Hematopoietic multipotent progenitor cell treated with erythropoietin and hydrocortisone succinate and interleukin-3 and kit ligand, for 15 days (in vitro differentiated cells): ENCODE data around the gene CRYBA4.
"Not testable (repeated sequence)": the region's sequence is repeated elsewhere in the genome, so short reads cannot be mapped to it uniquely, and the experiment has no call there.

ENCODE experiments used
- DNase-seq: peaks from one replicate; pipeline ENCODE4 v3.0.0-alpha.2; 2015; ENCODE audit warnings: low spot score

The CRYBA4 gene

DNA sequence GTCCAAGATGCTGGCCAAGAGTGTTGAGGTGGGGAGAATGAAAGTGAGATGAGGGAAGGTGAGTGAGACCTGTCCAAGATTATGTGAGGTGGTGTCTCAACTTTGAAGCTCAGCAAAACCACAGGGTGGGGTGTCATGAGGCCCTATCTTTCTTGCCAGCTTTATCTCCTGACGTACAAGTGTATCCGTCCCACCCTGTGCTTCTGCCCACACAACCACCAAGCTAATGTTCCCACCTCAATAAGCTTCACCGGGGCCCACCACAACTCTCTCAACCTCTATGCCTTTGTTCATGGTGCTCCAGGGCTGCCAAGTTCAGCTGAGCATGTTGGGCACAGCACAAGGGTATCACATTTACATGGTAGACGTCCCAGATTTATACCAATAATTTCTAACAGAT lies 24.7 kb upstream of the CRYBA4 start:
- DNase-seq, result peak; percentile 68

DNA sequence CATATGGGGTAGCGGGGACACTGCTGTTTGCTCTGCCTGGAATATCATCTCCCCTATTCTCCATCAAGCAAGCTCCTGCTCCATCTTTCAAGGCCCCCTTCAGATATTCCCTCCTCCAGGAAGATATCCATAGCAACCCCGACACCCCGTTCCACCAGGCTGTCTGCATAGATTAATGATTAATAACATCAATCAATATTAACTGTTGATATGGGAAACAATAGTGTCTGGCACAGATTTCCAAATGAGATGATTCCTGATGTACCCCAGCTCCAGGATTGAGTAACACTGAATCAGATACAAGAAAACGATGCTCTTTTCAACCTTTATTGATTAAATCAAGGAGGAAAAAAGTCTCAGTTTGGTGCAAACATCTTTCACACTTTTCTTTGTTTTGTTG lies 24.3 kb upstream of the CRYBA4 start:
- DNase-seq, result no peak

DNA sequence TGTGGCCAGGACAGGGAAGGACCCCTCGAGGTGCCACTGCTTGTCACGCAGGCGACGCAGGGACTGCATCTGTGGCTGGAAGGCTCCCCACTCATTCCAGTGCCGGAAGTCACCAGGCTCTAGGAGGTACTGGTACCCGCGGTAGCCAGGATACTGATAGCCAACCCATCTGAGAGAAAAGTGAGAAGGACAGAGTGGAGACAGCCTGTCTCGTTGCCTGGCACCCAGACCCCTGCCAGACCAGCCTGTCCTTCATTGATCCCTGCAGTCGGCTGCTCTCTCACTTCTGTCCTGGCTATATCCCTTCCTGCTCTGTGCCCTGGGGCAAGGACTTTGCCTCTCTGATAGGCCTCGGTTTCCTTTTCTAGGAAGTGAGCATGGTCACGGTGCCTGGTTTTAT lies 22.3 kb upstream of the CRYBA4 start:
- DNase-seq, result no peak

DNA sequence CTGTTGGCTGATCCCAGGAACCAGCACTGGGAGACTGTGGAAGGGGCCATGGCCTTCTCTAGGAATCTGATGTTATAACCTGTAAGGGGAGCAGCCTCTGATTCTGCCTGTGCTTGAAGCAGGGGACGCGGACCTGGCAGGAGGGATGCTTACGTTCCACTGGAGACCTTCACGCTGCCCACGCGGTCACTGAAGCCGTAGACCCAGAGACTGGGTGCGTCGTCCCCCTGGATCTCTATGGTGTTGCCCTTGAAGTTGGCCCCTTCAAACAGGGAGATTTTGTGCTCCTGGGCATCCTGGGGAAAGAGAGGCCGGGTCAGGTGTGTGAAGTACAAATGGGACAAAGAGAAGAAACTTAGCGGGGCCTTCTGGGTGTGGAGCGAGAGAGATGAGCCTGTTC lies 20.0 kb upstream of the CRYBA4 start:
- DNase-seq, result no peak

DNA sequence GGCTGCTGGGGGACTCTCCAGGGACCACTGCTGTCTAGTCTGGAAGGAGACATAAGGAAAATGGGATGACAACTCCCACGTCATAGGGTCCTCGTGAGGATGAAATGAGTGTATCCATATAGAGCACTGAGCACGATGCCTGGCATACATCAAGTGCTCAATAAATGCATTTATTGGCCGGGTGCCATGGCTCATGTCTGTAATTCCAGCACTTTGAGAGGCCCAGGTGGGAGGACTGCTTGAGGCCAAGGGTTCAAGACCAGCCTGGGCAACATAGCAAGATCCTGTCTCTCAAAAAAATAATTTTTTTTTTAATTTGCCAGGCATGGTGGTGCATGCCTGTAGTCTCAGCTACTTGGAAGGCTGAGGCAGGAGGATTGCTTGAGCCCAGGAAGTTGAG lies 19.6 kb upstream of the CRYBA4 start:
- DNase-seq, result no peak

DNA sequence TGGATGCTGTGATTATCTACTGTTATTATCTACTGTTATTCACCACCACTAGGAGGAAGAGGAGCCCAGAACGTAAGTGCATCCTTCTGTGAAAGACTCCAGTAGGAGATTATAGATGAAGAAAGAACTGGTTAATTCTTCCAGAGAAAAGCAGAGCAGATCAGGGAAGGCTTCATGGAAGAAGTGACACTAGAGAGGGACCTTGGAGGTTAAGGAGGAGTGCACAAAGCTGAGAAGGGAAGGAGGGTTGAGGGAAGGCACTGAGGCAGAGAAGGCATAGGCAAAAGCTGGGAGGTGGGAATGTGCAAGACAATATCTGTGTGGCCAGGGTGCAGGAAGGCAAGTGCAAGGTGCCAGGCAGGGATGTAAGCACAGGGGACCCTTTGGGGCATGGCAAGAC lies 17.4 kb upstream of the CRYBA4 start:
- no peak for DNase-seq

DNA sequence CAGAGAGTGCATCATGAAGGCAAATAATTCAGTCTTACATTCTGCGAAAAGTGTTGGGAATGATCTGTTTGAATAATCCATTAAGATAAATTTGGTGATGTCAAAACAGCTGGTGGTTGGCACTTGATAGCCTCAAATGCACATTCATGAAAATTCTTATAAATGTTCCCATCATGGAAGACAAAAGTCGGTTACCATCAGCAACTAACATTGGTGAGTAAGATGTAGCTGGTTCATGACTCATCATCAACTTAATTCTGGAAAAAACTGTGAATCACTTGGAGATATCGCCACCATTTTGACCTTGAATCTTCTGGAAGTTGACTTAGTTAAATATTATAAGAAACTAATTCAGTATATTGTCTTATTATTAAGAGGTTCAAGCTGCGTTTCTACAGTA lies 15.2 kb upstream of the CRYBA4 start:
- DNase-seq, result no peak

DNA sequence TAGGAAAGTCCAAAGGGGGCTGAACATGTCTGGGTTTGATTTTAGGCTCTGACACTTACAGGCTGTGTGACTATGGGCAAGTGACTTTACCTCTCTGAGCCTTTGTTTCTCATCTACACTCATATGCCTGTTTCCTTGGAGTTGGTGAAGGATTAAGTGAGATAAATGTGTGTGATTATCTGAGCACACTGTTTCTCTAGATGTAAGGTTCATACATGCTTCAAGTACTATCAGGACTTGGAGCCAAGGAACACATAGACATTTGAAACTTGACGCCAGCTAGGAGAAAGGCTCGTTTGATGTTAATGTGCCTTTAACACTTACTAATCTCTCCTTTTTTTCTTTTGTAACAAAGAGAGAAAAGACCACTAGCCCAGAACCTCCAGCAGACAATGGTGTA lies 13.6 kb upstream of the CRYBA4 start:
- no peak for DNase-seq

DNA sequence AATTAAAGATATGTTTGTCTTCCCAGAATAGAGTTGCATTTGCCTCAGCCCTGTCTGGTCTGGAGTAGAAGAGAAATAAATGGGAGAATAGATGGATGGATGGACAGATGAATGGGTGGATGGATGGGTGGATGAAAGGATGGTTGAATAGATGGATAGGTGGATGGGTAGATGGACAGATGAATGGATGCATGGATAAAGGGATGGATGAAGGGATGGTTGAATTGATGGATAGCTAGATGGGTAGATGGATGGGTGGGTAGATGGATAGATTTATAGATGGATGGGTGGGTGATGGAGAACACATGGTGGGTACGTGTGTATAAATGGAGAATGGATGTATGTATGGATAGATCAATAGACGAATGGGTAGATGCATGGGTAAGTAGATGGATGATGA lies 12.5 kb upstream of the CRYBA4 start:
- DNase-seq, result no peak

DNA sequence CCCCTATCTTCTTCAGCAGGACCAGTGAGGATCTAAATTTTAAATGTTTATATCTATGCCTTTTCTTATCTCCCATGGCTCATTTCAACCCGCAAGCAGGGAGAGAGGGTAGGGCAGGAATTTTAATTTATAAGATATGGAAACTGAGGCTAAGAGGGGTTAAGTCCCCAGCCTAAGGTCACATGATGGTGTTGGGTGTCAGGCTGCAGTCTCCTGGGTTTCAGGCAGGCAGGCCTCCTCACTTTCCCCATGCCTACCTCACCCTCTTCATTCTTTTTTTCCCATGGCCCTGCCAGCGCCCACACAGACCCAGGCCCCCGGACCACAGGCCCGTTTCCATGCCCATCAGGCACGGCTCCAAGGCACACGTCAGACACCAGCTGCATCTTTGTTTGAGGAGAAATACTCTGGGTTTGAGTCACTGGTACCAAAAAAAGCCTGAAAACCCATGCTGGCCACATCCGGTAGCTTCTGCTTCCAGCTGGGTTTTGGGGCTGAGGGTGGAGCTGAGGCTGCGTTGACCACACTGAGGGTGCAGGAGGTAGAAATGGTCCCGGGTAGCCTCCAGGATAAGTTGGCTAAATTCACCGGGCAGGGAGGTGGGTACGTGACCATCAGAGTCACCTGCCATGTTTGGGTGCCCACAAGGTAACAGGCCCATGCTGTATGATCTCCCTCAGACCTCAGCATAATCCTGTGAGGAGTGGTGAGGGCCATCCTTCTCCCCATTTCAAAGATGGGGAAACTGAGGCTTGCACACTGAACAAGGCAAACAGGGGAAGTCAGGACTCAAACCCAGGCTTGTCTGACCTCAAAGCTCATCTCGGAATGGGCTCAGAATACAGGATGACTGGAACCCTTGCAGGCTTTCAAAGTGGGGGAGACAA lies 11.4 kb upstream of the CRYBA4 start:
- no peak for DNase-seq

DNA sequence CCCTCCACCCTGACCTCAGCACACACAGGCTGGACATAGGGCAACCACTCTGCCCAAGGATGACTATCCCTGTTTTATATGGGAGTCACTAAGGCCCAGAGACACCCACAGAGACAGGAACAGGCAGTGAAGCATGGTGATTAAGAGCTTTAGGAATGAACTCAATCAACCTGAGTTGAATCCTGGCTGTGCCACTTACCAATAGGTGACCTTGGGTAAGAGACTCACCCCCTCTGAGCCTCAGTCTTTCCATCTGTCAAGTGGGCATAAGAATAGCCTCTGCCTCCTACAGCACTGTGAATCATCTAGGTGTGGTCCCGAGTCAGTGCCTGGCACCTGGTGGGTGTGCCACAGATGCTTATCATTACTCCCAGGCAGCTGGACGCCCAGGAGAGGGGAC lies 10.8 kb upstream of the CRYBA4 start:
- no peak for DNase-seq

DNA sequence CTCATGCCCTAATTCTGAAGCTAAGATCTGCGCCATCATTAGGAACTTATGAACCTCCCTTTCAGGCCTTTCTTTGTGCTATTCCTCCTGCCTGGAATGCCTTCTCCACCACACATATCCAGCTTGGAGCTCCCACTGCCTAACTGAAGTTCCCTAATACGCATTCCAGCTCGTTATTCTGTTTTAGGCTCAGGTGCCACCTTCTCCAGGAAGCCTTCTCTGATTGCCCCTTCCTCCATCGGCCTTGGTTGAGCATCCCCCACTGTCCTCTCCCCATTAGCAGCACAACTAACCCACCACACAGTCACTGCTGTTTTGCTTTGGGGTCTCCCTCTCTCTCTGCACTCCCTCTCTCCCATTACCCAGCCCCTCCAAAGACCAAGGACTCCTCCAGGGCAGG lies 9.1 kb upstream of the CRYBA4 start:
- no peak for DNase-seq

DNA sequence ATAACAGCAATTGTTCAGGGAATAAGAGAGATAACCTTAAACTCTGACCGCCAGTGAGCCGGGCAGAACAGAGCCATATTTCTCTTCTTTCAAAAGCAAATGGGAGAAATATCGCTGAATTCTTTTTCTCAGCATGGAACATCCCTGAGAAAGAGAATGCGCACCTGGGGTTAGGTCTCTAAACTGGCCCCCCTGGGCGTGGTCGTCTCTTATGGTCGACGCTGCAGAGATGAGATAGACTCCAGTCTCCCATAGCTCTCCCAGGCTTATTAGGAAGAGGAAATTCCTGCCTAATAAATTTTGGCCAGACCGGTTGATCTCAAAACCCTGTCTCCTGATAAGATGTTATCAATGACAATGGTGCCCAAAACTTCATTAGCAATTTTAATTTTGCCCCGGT lies 8.0 kb upstream of the CRYBA4 start:
- DNase-seq, result not testable (repeated sequence)

DNA sequence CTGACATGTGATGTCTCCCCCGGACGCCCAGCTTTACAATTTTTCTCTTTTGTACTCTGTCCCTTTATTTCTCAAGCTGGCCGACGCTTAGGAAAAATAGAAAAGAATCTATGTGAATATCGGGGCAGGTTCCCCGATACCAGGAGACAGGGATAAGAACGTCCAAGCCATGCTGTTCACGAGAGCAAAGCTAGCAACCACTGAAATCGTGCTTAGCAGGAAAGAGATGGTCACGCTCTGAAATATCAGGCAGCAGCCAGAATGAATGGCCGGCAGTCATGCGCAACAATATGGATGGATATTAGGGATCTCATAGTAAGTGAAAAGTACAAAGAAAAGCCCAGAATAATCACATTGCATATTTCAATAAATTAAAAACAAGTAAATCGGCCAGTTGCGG lies 7.4 kb upstream of the CRYBA4 start:
- no peak for DNase-seq

DNA sequence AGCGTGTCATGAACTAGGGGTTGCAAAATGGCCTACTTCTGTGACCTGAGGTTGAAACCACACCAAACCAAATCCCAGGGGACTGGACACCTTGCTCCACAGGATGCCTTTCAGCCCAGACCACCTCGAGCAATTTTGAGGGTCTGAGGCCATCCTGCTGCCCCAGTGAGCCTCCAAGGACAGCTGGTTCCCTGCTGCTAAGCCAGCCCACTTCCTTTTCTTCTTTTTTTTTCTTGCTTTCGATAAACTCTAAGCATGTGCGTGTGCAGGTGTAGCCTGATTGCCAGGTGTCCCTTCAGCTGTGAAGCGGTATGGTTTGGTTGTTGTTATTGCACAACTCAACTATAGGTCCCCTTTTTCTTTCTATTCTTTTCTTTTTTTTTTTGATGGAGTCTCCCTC lies 6.6 kb upstream of the CRYBA4 start:
- DNase-seq, result no peak

DNA sequence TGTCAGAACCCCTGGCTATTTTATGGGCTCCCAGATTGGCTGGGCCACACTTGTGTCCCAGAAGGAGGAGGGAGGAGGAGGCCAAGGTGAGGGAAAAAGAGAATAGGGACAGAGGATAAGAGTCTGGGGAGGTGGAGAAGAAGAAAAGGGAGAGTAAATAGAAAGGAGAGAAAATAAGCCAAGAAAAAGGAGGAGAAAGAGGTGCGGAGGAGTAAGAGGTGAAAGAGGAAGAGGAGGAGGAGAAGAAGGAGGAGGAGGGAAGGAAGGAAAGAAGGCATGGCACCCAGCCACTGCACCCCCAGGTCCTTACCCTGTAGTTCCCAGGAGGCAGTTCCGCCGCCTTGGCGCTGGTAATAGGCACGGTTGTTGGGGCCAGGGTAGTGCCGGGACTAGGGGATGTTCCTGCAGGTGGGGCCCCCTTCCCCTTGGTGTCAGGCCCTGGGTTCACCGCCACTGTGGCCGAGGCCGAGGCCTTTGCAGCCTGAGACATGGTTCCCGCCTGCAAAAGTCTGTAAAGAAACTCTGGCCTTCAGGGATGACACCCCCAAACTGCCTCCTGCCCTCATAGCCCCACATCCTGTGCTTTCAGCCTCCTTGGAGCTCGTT lies 5.8 kb upstream of the CRYBA4 start:
- no peak for DNase-seq

DNA sequence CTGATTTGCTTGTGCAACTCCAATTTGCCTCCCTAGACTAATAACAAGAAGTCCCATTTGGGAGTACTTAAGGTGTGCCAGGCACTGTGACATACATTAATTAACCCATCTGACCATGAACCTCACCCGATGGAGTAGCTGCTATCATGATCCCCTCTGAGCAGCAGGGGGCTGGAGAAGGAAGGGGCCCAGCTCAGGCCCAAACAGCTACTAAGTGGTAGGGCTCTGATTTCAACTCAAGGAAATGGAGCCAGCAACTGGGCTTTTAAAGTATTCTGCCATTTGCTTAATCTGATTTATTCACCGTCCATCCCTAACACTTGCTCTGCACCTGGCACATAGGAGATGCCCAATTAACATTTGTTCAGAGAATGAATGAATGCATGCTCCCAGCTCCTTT lies 5.1 kb upstream of the CRYBA4 start:
- no peak for DNase-seq

DNA sequence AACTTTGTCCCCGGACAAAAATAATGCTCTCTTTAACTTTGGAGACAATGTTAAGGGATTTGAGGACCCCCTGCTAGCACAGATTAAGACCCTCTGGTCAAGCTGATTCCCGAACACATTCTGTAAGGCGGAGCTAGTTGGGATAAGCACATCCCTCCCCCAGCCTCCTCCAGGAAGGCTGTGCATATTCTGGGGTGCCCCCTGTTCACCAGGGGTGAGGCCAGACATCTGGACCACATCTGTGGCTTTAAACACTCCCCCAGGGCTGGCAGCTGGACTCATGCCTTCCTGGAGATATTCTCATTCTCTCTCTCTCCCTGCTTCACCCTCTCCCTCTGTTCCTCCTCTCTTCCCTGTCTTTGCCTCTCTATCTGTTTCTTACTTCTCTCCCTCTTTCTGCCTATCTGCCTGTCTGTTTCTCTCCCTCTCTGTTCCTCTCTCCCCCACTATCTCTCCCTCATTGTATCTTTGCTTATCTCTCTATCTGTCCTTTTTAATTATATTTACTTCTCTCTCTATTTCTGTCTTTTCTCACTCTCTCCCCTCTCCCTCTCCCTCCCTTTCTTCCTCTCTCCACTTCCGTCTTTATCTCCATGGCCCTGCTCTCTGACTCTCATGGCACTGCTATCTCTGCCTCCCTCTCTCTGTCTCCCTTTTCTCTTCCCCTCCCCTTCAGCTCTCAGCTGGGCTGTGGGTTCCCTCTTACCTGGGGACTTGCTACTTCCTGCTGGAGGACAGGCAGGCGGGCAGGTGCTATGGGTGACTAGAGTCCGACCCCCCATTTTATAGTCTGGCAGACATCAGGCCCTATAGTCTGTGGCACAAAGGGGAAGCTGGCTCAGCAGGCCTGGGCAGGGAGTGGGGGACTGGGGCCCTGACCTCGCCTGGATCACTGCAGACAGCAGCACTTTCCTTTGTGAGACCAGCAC lies 4.2 kb upstream of the CRYBA4 start, which contains the start of gene CRYBB1:
CRYBB1 (minus strand) TSS at position 757 of the 929 bp plus-strand sequence. CDS start 1,708 bp downstream, outside the sequence.
- peak; percentile 53 for DNase-seq

DNA sequence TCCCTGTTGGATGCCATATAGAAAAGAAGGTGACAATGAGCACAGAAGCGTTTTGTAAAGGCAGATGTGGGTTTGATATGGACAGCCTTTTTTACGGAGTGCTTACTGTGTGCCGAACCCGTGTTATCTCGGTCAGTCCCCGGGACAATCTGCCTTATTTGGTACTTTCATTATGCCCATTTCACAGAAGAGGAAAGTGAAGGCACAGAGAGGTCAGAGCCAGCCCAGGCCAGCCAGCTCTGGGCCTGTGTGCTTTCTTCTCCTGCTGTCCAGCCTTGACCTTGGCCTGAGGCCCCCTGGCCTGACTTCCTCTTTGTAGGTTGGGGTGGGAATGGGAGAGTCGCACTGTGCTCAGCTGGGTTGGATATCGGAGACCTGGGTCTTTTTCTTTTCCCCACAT lies 3.3 kb upstream of the CRYBA4 start:
- no peak for DNase-seq

DNA sequence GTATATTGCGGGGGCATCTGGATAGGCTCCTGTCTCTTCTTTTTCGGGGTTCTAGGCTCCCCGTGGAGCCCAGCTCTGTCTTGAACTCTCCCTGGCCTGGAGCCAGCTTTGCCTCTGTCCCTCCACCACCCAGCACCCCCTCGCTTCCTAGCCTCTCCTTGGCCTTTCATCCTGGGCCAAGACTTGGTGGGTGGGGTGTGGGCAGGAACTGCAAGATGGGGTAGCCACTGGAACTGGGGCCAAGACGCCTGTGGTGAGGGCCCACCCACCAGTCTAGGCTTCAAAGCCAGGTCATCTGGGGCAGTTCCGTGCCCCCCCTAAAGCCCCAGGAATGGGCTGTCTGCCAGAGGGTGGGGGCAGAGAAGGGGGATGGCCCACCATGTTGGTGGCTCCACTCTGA lies 2.3 kb upstream of the CRYBA4 start:
- no peak for DNase-seq

DNA sequence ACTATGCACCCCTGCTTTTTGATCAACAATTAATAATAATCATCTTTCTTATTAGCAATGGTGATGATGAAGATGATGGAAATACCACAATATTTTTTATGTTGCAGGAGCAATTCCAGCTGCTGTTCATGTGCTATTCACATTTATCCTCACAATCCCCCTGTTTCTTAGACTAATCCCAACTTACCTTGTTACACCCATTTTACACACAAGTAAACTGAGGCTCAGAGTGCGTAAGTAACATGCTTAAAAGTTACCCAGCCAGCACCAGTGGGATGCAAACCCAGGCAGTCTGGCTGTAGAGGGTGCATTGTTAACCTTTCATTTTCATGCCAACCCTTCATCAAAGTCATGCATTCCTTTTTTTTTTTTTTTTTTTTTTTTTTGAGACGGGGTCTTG lies 1.6 kb upstream of the CRYBA4 start:
- DNase-seq, result no peak

DNA sequence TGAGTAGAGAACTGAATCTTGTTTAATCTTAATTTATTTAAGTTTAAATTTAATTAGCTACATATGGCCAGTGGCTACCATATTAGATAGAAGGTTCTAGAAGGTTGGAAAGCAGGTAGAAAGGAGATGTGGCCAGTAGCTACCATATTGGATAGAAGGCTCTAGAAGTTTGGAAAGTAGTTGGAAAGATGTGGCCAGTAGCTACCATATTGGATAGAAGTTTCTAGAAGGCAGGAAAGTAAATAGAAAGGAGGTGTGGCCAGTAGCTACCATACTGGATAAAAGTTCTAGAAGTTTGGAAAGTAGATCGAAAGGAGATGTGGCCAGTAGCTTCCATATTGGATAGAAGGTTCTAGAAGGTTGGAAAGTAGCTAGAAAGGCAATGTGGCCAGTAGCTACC lies 2.2 kb downstream of the CRYBA4 start:
- DNase-seq, result no peak

DNA sequence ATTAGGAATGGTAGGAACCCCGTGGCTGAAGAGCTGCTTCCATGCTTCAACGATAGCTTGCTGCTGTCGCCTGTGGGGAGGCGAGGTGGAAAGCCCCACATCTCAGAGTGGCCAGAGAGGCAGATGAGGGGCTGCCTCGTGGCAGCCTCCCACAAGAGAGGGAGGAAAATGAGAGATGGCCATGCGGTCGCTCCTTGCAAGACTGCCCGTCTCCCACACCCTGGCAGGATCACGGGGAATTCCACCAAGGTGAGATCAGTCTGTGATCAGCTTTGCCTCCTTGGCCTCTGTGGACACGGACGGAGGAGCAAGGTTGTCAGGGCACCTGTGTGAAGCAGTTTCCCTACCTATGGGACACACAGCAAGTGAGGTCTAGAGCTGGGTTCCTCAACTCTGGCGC lies 3.0 kb downstream of the CRYBA4 start:
- no peak for DNase-seq
